A204.1 (cell line): Measurements from ENCODE around the gene ORMDL3.
"Not testable (repeated sequence)": the region's sequence is repeated elsewhere in the genome, so short reads cannot be mapped to it uniquely, and the experiment has no call there.

ENCODE experiments used
- FAIRE-seq: peaks from 2 replicates; lab custom pipeline; 2012; peaks lifted over from hg19 to GRCh38; lab: Jason Lieb, UNC

ORMDL3 gene

GRCh38 chr17:39923836-39924690 is 3.3 kb downstream of the ORMDL3 start:
- no peak for FAIRE-seq

- no peak for FAIRE-seq
Measured at GRCh38 chr17:39923230-39923629, 4.2 kb downstream of the ORMDL3 start.

DNA sequence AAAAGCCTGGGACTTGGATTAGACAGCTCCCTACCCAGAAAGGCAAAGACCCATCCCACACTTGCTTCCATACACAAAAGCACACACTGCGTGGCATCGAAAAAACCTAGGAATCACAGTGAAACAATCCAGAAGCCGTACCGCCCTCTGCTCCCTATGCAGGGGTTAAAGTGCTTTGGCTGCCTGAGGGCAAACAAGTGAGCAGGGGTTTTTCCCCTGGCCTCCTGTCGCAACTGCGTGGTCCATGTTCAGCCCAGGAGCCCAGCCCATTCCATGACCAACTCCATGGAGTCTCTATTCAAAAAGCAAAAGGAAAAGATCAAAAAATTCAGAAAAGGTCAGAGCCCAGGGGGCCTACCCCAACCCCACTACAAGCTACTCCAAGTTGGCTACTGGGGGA is 5.4 kb downstream of the ORMDL3 start:
- FAIRE-seq: no peak

- no peak for FAIRE-seq
Measured at GRCh38 chr17:39921323-39921722, 6.1 kb downstream of the ORMDL3 start.

DNA sequence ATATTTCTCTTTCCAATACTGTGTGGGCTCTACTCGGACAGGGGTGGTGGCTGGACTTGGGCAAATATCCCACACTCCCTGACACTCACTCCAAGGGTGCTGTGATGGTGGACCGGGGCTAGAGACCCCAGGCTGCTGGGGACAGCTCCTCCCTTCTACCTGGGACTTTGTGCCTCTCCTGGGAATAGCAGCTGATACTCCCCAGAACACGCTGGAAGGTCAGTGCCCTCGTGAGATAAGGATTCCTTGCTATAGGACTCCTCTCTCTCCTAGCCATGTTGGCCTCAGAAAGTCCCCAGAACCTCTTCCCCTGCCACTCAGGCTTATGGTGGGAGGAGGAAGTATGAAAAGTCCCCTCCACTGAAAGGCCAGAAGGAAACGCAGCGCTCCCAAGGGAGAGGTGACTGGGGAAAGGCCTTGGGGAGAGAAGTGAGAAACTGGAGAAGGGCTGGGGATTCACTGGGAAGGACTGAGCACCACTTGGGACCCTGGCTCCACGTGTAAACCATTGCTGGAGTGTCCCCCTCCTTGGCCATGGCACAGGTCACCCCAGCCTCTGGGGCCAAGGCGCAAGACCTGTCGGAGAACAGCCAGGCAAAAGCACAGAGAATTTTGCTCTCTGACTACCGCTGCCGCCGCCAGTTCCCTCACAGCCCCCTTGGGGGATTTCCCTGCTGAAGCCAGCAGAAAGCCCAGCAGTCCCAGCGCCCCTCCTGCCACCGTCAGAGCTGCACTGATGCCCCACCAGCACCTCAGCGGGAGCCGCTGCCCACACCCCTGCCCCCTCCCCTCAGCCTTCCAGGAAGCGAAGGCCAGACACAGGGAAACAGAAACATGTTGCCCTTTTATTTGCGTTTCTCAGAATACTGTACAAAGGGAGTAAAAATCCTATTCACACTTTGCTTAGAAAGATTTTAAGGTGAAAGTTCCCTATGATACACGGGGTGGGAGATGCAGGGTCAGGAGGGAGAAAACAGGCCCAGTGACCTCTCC is 6.9 kb downstream of the ORMDL3 start:
- no peak for FAIRE-seq

DNA sequence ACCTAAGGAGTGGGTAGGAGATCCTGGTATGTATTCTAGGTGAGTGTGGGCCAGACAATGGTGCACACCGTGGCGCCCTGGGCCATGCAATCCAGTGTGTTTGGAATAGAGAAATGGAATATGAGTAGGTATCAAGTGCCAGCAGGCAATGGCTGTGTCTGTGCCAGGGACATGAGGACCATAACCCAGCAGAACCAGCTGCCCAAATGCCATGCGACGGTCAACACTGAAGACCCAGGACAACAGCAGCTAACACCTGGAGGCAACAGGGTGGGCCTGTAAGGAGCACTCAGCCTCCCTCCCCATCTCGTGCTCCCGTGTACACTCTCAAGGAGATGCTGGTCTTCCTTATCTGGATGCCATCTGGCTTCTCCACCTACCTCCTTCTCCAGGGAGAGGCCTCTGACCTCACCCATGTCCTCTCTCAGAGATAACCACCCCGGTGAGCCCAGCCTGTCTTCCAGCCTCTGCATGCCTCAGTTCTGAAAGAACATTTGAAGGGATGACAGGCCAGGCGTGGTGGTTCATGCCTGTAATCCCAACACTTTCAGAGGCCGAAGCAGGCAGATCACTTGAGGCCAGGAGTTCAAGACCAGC is 8.2 kb downstream of the ORMDL3 start:
- FAIRE-seq: no peak

DNA sequence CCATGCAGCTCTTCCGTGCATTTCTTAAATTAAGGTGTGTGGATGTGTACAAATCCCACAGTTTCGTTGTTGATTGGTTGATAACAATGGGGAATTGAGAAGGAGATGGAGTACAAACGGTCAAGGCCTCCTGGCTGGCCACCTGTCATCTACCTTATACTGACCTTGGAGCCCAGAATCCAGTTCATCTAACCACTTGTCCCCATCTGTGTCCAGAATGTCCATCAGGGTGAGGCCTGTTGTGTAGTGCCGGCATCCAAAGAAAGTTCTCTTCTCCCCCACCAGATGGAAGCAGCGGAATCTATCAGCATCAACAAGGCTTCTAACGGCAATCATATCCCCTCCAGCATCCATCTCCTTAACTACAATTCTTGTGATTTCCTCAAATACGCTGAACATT is 10.5 kb downstream of the ORMDL3 start:
- no peak for FAIRE-seq

- FAIRE-seq: no peak
Measured at GRCh38 chr17:39915559-39915958, 11.8 kb downstream of the ORMDL3 start.

DNA sequence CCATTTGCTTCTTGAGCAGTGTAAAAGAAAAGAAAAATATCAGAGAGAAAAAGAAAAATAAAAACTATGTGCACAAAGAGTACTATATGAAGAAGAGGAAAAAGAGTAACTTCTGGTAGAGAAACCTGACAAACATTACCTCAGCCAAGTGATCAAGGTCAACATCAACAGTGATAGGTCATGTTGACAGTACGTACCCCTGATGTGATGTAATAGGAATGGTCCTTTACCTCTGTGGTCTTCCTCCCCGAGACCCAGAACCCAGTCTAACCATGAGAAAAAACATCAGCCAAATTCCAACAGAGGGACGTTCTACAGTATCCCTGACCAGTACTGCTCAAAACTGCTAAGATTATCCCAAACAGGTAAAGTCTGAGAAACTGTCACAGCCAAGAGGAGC is 13.4 kb downstream of the ORMDL3 start:
- FAIRE-seq: no peak

DNA sequence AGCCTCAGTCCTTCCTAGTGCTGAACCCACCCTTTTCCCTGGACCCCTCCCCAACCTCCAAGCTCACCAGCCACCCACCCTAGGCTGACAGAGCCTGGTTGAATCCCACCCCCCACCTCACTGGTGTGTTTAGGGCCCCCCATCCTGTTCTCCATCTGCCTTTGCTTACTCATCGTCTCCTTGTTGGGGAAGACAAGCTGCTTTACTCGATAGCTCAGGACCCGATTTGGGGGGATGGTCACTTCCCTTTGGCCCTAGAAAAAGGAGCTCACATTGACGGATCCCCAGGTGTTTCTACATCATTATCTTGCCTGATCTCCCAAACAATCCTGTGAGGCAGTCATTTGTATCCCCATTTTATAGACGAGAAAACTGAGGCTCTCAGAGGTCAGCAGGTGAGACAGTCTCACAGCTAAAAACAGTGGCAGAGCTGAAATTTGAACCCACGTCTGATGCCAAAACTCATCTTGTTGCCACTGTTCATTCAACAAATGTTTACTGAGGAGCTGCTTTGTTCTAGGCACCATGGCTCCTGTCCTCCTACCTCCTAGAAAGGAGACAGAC is 18.5 kb downstream of the ORMDL3 start:
- no peak for FAIRE-seq

DNA sequence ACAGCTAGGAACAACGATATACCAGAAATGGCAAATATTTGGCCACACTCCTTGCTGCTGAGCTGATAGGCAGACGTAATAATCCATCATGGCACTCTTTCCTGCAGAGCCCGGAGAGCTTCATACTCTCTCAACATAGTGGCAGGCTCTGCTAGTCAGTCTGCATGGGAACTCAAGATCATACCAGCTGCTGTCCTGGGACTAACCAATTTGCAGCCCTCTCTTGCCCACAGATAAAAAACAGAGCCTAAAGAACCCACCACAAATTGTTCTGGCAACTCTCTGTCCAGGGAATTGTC is 22.5 kb downstream of the ORMDL3 start:
- no peak for FAIRE-seq

GRCh38 chr17:39903158-39903884 is 24.1 kb downstream of the ORMDL3 start:
- no peak for FAIRE-seq

DNA sequence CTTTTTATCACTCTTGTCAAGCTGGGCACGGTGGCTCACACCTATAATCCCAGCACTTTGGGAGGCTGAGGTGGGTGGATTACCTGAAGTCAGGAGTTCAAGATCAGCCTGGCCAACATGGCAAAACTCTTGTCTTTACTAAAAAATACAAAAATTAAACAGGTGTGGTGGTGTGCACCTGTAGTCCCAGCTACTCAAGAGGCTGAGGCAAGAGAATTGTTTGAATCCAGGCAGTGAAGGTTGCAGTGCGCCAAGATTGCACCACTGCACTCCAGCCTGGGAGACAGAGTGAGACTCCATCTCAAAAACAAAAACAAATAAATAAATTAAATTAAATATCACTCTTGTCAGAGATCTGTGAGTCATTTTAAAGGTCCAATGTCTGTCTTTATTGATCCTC is 25.4 kb downstream of the ORMDL3 start:
- not testable (repeated sequence) for FAIRE-seq

DNA sequence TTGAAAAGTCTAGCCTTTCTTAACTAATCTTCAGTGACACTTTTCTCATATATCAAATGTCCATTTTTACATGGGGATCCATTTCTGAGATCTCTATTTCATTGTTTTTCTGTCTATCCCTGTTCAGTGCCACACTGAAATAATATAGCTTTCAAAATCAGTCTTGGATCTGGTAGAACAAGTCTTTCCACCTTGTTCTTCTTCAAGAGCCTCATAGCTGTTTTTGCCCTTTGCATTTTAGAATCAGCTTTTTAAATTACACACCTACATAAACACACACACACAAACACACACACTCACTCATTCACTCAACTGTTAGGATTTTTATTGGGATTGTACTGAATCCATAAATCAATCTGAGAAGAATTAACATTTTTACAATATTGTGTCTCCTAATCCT is 28.2 kb downstream of the ORMDL3 start:
- no peak for FAIRE-seq

- no peak for FAIRE-seq
Measured at GRCh38 chr17:39898088-39898487, 29.3 kb downstream of the ORMDL3 start.

DNA sequence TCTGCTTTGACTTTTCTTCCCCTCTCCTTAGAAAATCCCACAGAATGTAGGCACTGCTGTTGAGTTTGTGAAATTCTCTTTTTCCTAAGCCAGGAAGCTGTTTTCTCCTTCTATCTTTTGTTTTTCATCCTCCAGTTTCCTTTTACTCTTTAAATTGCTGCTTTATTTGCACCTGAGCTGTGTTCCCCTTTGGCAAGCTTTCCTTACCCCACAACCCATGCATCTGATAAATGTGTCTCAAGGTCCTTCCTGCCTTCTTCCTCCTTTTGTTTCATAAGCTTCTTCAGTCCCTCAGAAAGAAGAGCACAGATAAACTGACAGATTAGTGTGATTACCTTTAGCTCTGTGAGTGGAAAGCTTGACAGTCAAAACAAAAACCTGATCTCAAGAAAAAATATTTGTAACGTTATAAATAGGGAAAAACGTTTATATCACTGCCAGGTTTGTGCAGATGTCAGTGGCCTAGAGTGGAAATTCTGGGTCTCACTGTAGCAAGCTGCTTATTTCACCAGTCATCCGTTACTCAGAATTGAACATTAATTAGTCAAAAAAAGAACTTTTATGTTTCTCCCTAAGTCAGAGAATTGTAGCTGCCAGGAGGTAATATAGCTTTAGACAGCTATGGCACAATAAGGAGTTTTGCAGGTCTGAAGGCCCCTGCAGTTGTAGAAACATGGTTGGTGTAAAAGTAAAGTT is 32.6 kb downstream of the ORMDL3 start:
- FAIRE-seq: no peak

- FAIRE-seq: no peak
Measured at GRCh38 chr17:39889200-39889599, 38.2 kb downstream of the ORMDL3 start.

DNA sequence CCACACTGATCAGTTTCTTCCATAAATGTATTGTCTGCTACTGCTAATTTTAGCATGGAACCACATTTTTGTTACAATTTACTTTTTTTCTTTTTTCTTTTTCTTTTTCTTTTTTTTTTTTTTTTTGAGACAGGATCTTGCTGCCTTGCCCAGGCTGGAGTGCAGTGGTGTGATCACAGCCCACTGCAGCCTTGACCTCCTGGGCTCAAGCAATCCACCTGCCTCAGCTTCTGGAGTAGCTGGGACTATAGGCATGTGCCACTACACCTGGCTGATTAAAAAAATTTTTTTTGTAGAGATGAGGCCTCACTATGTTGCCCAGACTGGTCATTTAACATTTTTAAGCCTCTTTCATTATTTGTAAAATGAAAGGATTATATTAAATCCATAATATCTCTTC is 40.3 kb downstream of the ORMDL3 start:
- FAIRE-seq: no peak

GRCh38 chr17:39886102-39886501 is 41.3 kb downstream of the ORMDL3 start:
- not testable (repeated sequence) for FAIRE-seq

DNA sequence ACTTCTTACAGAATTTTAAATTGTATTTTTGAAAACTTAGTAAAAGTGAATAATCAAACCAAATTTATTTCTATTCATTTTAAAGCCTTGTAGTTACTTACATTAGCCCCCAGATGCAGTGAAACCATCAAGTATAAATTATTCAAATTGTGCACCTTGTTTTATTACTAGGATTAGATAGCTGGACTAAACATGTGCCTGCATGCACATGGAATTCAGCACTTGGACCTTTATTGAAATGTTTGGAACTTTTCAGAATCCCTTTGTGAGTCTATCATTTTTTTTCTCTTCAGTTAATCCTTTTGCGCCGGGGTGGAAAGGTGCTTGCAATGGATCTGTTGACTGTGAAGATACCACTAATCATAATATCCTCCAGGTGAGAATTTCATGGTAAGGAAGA is 54.6 kb downstream of the ORMDL3 start:
- FAIRE-seq: peak; percentile 97

GRCh38 chr17:39871801-39872200 is 55.6 kb downstream of the ORMDL3 start:
- no peak for FAIRE-seq
